ENCODE measurements around the gene CACNB3. TPM values are rescaled to one million over a fixed set of nuclear protein-coding genes. Genes with fewer than 3 reads are reported as not detected.

The CACNB3 gene
- total and polyA plus RNA-seq, 2 experiments from 2014 or later = 23.2 to 28.6 TPM

DNA sequence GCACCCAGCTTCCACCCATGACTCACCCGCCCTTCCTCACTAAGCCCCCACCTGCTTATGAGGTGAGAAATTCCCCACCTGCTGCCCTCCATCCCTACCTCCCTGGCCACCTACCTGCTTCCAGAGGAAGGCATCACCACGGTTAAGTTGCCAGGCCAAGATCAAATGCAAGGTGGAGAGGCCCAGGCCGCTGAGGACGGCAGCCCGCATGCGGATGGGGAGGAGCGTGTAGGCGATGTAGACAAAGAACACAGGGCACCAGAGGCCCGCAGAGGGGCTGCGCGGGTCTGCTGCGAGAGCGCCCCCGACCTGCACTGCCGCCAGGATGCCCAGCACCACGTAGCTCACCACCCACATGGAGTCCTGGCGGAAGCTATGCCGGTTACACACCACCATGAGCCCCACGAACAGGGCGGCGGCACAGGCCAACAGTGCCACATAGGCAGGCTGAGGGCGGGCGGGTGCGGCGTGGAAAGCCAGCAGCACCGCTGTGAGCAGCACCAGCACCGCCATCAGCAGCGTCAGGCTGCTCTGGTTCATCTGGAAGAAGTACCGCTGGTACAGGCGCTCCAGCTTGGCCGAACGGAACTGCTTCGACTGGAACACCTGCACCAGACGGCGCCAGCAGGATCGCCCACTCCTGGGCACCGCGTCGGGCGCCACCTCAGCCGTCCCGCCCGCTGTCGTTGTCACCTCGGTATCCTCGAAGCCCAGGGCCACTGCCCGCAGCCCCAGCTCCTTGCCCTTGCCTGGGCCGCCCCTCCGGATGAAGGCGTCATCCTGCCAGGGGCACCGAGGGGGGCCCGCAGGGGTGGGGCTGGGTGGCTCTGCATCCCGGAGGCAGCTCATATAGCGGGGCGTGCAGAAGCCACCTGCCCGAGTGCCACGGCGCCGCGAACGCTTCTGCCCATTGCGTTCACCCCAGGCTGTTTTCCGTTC is 35.6 kb upstream of the CACNB3 start:
- Histone ChIP-seq H3K4me3 (no peak overlapping the region), H3K36me3 (replicated peaks; ENCODE audit: insufficient read depth, low read depth) (no peaks in the 10 kb centered on the region), H3K27me3 (no peaks in the 10 kb centered on the region), H3K27ac (no peak overlapping the region), H2AFZ (no peak overlapping the region), H3K4me2 (no peak overlapping the region), H3K79me2 (peaks cover 81% of the 10 kb centered on the region), H4K20me1 (ENCODE audit: insufficient read depth, poor library complexity, severe bottlenecking) (peaks cover 22% of the 10 kb centered on the region), H3K9me3 (ENCODE audit: low read depth) (no peaks in the 10 kb centered on the region), H3K4me1 (ENCODE audit: insufficient read depth) (peaks cover 14% of the 10 kb centered on the region), H3K9me2 (replicated peaks; ENCODE audit: insufficient read depth) (no peaks in the 10 kb centered on the region)
- TF ChIP-seq, protein P1, sequence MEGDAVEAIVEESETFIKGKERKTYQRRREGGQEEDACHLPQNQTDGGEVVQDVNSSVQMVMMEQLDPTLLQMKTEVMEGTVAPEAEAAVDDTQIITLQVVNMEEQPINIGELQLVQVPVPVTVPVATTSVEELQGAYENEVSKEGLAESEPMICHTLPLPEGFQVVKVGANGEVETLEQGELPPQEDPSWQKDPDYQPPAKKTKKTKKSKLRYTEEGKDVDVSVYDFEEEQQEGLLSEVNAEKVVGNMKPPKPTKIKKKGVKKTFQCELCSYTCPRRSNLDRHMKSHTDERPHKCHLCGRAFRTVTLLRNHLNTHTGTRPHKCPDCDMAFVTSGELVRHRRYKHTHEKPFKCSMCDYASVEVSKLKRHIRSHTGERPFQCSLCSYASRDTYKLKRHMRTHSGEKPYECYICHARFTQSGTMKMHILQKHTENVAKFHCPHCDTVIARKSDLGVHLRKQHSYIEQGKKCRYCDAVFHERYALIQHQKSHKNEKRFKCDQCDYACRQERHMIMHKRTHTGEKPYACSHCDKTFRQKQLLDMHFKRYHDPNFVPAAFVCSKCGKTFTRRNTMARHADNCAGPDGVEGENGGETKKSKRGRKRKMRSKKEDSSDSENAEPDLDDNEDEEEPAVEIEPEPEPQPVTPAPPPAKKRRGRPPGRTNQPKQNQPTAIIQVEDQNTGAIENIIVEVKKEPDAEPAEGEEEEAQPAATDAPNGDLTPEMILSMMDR (IDR thresholded peaks at IDR 0.05; ENCODE audit: poor library complexity) = no peak
- no peak for TF ChIP-seq EZH2phosphoT487 (IDR thresholded peaks at IDR 0.05; ENCODE audit: low read depth, severe bottlenecking, unreplicated experiment)
- no peak for TF ChIP-seq EZH2 (IDR thresholded peaks at IDR 0.05; ENCODE audit: borderline replicate concordance)
- 96% methylated on average over 59 of the region's 63 CpGs for WGBS (ENCODE audit: low lambda C conversion rate, missing lambda C conversion rate)
- DNase-seq (ENCODE audit: low spot score) = no peak

DNA sequence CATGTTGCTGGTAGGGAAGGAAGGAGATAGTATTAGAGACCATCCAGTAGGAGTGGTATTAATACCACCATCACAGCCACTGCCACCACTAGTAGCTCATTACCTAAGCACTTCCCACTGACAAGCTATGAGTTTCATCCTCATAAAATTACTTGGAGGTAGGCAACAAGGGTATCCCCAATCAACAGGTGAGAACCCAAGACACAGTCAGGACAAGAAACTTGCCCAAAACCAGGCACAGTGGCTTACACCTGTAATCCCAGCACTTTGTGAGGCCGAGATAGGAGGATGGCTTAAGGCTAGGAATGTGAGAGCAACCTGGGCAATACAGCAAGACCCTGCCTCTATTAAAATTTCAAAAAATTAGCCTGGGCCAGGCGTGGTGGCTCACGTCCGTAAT is 34.9 kb upstream of the CACNB3 start:
- H4K20me1 ChIP-seq (ENCODE audit: insufficient read depth, poor library complexity, severe bottlenecking) = peaks cover 22% of the 10 kb centered on the region
- H3K27me3 ChIP-seq = no peaks in the 10 kb centered on the region
- no peak overlapping the region for H3K4me2 ChIP-seq
- H2AFZ ChIP-seq = no peak overlapping the region
- H3K79me2 ChIP-seq = peaks cover 87% of the 10 kb centered on the region
- DNase-seq (ENCODE audit: low spot score) = no peak
- H3K9me3 ChIP-seq (ENCODE audit: low read depth) = no peaks in the 10 kb centered on the region
- no peaks in the 10 kb centered on the region for H3K36me3 ChIP-seq (replicated peaks; ENCODE audit: insufficient read depth, low read depth)
- 97% methylated on average over 4 of the region's 4 CpGs for WGBS (ENCODE audit: low lambda C conversion rate, missing lambda C conversion rate)
- TF ChIP-seq EZH2phosphoT487 (IDR thresholded peaks at IDR 0.05; ENCODE audit: low read depth, severe bottlenecking, unreplicated experiment) (no peak), EZH2 (IDR thresholded peaks at IDR 0.05; ENCODE audit: borderline replicate concordance) (no peak)
- TF ChIP-seq, protein P1 (IDR thresholded peaks at IDR 0.05; ENCODE audit: poor library complexity) = no peak
- H3K4me1 ChIP-seq (ENCODE audit: insufficient read depth) = peaks cover 15% of the 10 kb centered on the region
- no peak overlapping the region for H3K27ac ChIP-seq
- H3K9me2 ChIP-seq (replicated peaks; ENCODE audit: insufficient read depth) = no peaks in the 10 kb centered on the region
- no peak overlapping the region for H3K4me3 ChIP-seq

DNA sequence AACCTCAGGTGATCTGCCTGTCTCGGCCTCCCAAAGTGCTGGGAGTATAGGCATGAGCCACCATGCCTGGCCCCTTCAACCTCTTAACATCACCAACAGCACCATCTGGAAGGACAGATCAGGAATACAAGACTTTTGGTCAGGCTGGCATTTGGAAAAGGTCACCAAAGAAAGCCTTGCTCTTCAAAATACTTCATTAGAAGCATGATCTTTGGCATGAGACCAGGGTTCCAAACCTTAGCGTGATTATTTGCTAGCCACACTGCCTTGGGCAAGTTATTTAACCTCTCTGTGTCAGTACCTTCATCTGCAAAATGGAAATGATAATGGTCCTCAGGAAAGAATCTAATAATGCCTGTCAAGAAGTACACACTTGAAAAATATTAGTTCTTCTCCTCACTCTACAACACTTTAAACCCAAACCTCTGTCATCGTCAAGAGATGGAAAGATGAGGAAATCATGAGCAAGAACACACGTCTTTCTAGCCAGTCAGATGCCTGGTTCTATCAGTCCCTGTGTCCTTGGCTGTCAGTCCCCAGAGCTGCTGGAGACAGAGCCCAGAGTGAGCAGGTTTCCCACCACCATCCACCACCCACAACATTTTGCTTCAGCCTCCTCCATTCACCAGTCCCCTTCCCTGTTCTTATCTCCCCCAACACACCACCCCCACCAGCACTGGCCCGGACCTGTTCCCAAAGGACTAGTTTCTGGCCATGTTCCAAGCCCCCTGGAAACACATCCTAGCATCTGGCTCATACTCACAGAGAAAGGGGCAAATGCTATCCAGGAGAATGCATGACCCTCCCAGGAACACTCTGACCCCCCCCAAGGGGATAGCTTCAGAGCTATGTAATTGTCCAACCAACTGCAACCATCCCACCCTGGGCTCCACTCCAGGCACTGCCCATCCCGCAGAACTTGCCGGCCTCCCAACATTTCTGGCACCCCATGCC is 31.4 kb upstream of the CACNB3 start:
- Histone ChIP-seq H3K27me3 (no peaks in the 10 kb centered on the region), H2AFZ (no peak overlapping the region), H3K4me2 (peak overlapping the region; percentile 95), H3K9me3 (ENCODE audit: low read depth) (no peaks in the 10 kb centered on the region), H3K4me3 (no peak overlapping the region), H4K20me1 (ENCODE audit: insufficient read depth, poor library complexity, severe bottlenecking) (peaks cover 18% of the 10 kb centered on the region), H3K79me2 (peaks cover 71% of the 10 kb centered on the region), H3K4me1 (ENCODE audit: insufficient read depth) (peaks cover 22% of the 10 kb centered on the region), H3K36me3 (replicated peaks; ENCODE audit: insufficient read depth, low read depth) (no peaks in the 10 kb centered on the region), H3K9me2 (replicated peaks; ENCODE audit: insufficient read depth) (no peaks in the 10 kb centered on the region), H3K27ac (no peak overlapping the region)
- WGBS (ENCODE audit: low lambda C conversion rate, missing lambda C conversion rate) = 75% methylated on average over 7 of the region's 7 CpGs
- no peak for DNase-seq (ENCODE audit: low spot score)
- TF ChIP-seq EZH2 (IDR thresholded peaks at IDR 0.05; ENCODE audit: borderline replicate concordance) (no peak), EZH2phosphoT487 (IDR thresholded peaks at IDR 0.05; ENCODE audit: low read depth, severe bottlenecking, unreplicated experiment) (no peak)
- TF ChIP-seq, protein P1 (IDR thresholded peaks at IDR 0.05; ENCODE audit: poor library complexity) = no peak
